Fibroblast of lung (primary cell): ENCODE measurements around the gene INF2.

Experiments
- EZH2 ChIP-seq: IDR thresholded peaks from 2 replicates; pipeline ENCODE4 v1.5.1; 2012; ENCODE audit warnings: low read length, control low read depth, mild to moderate bottlenecking; ENCODE audit errors: missing control alignments
- TF ChIP-seq, protein P1 (sequence below), 2 donors: IDR thresholded peaks in 1 of 2; conservative IDR thresholded peaks in 1 of 2; 1 replicate in 1 of 2; 2 replicates in 1 of 2; pipeline ENCODE4 v1.5.1; 2011 to 2012; ENCODE audit warnings: low read length in 2 of 2, control low read depth in 1 of 2, inconsistent platforms in 1 of 2, low read depth in 1 of 2, mild to moderate bottlenecking in 1 of 2

DNA sequence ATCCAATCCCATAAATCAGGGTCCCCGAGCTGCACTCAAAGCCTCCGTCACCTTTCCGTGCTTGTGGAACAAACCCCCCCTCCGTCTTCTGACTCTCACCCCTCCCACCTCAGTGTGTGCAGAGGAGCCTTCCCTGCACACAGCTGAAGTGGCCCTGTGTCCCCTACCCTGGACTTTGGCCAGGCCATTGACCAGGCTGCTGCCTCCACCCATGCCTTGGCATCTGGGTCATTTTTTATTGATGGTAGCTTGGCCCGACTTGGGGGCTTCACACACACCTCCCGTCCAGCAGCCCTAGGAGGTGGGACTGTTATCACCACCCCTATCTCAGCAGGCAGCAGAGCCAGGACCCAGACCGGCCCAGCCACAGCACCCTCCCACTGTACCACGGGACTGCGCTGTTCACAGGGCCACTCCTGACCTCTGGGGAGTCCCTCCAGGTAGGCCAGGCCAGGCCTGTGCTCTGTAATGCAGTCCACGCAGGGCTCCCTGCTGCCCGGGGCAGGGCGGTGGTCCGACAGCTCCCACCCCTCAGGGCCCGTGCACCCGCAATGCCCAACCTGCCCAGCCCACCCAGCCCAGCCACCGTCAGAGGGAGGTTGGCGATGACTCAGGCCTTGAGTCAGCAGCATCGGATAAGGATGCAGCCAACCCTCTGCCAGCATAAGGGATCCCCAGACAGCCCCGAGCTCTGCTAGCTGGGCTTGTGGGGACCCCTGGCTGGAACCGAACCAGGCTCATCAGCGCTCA, 9.2 kb upstream of the INF2 start:
- TF ChIP-seq, protein P1, sequence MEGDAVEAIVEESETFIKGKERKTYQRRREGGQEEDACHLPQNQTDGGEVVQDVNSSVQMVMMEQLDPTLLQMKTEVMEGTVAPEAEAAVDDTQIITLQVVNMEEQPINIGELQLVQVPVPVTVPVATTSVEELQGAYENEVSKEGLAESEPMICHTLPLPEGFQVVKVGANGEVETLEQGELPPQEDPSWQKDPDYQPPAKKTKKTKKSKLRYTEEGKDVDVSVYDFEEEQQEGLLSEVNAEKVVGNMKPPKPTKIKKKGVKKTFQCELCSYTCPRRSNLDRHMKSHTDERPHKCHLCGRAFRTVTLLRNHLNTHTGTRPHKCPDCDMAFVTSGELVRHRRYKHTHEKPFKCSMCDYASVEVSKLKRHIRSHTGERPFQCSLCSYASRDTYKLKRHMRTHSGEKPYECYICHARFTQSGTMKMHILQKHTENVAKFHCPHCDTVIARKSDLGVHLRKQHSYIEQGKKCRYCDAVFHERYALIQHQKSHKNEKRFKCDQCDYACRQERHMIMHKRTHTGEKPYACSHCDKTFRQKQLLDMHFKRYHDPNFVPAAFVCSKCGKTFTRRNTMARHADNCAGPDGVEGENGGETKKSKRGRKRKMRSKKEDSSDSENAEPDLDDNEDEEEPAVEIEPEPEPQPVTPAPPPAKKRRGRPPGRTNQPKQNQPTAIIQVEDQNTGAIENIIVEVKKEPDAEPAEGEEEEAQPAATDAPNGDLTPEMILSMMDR (conservative IDR thresholded peaks at IDR 0.05 in 1 of 2, IDR thresholded peaks at IDR 0.05 in 1 of 2; ENCODE audit: low read depth in 1 of 2, low read length in 2 of 2): no peak
- no peak for TF ChIP-seq EZH2
